GM20431 (cell line): ENCODE data around the gene VWDE.
"Not testable (repeated sequence)": the region's sequence is repeated elsewhere in the genome, so short reads cannot be mapped to it uniquely, and the experiment has no call there.

Source experiments
- in situ Hi-C: fragments of 300-500 bp; cut with MseI, MboI; formaldehyde crosslinking; loops from one replicate; pipeline ENCODE4 v1.15.0; 2020; ENCODE audit warnings: low sequenced_read_pairs; ENCODE audit not compliant: unreplicated experiment

Gene VWDE

GRCh38 chr7:12403287-12404181 lies at the start of gene VWDE:
Gene VWDE (minus strand): TSS chr7:12403865. CDS start chr7:12403716, 149 bp downstream.
- in situ Hi-C loops, result no loop called here

GRCh38 chr7:12453136-12453535 lies 49.5 kb upstream of the VWDE start:
- in situ Hi-C loops, result not testable (repeated sequence)

- in situ Hi-C loops, result no loop called here
Measured at GRCh38 chr7:12450615-12451014, 47.0 kb upstream of the VWDE start.

GRCh38 chr7:12444785-12445184 lies 41.1 kb upstream of the VWDE start:
- in situ Hi-C loops, result no loop called here

GRCh38 chr7:12440229-12440628 lies 36.6 kb upstream of the VWDE start:
- in situ Hi-C loops, result no loop called here

- in situ Hi-C loops, result no loop called here
Measured at GRCh38 chr7:12436896-12437535, 33.4 kb upstream of the VWDE start.

GRCh38 chr7:12436126-12436525 lies 32.5 kb upstream of the VWDE start:
- in situ Hi-C loops, result no loop called here

- in situ Hi-C loops, result no loop called here
Measured at GRCh38 chr7:12434012-12434642, 30.5 kb upstream of the VWDE start.

- in situ Hi-C loops, result no loop called here
Measured at GRCh38 chr7:12431886-12432556, 28.4 kb upstream of the VWDE start.

- in situ Hi-C loops, result no loop called here
Measured at GRCh38 chr7:12425311-12425710, 21.6 kb upstream of the VWDE start.

- in situ Hi-C loops, result no loop called here
Measured at GRCh38 chr7:12423997-12424745, 20.5 kb upstream of the VWDE start.

GRCh38 chr7:12423355-12423996 lies 19.8 kb upstream of the VWDE start:
- in situ Hi-C loops, result no loop called here

GRCh38 chr7:12422554-12423320 lies 19.1 kb upstream of the VWDE start:
- in situ Hi-C loops, result no loop called here

GRCh38 chr7:12418452-12418851 lies 14.8 kb upstream of the VWDE start:
- in situ Hi-C loops, result no loop called here

GRCh38 chr7:12415072-12415471 lies 11.4 kb upstream of the VWDE start:
- in situ Hi-C loops, result no loop called here

- in situ Hi-C loops, result no loop called here
Measured at GRCh38 chr7:12412407-12412806, 8.7 kb upstream of the VWDE start.

- in situ Hi-C loops, result no loop called here
Measured at GRCh38 chr7:12410523-12410922, 6.9 kb upstream of the VWDE start.

GRCh38 chr7:12409097-12409711 lies 5.5 kb upstream of the VWDE start:
- in situ Hi-C loops, result no loop called here
